ENCODE data around the gene TFCP2L1.

DNA sequence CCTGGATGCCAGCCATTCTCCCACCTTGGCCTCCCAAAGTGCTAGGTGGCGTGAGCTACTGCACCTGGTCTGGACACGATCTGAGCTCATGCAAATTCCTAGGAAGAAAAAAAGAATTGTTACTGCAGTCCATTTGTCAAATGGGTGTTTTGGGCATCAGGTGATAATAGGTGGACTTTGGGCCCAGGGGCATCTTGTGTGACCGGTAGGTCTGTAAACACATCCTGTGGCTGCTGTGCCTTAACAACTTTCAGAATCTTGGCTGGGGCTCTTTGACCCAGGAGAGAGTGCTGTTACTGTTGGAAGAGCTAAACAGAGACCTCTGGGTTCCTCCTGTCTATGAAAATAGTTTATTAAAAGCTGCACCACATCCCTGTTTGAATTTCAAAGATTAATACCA is 34.9 kb upstream of the TFCP2L1 start:
- TF ChIP-seq CTCF (conservative IDR thresholded peaks at IDR 0.05; ENCODE audit: low read depth, low read length) = no peak
- no peak for TF ChIP-seq EZH2 (IDR thresholded peaks at IDR 0.05; ENCODE audit: low read length, unreplicated experiment)
- no peak for TF ChIP-seq EZH2phosphoT487 (IDR thresholded peaks at IDR 0.05; ENCODE audit: borderline replicate concordance, low read length)
